Measurements from ENCODE around the gene ATF4. TPM values are rescaled to one million over a fixed set of nuclear protein-coding genes. Genes with fewer than 3 reads are reported as not detected.

The ATF4 gene
- total RNA-seq, 2 experiments from 2014 or later, result 720 to 732 TPM

DNA sequence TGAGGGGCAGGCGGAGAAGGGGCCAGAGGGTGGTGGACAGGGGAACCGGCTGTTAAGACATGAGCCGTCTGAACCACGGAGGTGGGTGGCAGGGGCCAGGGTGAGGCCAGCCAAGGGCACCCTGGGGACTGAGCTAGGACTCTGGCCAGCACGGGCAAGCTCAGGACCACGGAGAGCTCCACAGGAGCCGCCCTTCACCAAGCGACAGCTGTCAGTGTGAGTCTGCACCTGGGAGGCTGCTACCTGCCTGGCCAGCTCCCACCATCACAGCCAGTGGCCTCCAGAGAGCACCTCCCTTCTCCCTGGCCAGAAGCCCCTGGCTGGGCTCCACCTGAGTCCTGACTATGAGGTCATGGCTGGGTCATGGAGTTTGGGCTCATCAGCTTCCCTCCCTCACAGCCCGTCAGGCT, 41.9 kb upstream of the ATF4 start:
- no peak for TF ChIP-seq CTCF (conservative IDR thresholded peaks at IDR 0.05; ENCODE audit: low read length)
- no peak for TF ChIP-seq EZH2phosphoT487 (IDR thresholded peaks at IDR 0.05; ENCODE audit: borderline replicate concordance, low read depth, low read length)
- Histone ChIP-seq H3K9me2 (ENCODE audit: insufficient read depth, low read length) (no peaks in the 10 kb centered on the region), H3K36me3 (ENCODE audit: insufficient read depth, low read length) (peaks cover 70% of the 10 kb centered on the region), H3K4me3 (ENCODE audit: low read depth, low read length, poor library complexity, severe bottlenecking) (no peak overlapping the region), H3K4me2 (ENCODE audit: low read length) (no peak overlapping the region), H3K4me1 (ENCODE audit: insufficient read depth, low read length, poor library complexity, severe bottlenecking) (peaks cover 13% of the 10 kb centered on the region), H3K9me3 (ENCODE audit: low read length) (no peaks in the 10 kb centered on the region), H2AFZ (ENCODE audit: low read length) (no peak overlapping the region), H4K20me1 (ENCODE audit: insufficient read depth, low read length) (no peaks in the 10 kb centered on the region; the same call in 1 of the 2 replicates), H3K27ac (ENCODE audit: low read depth, low read length, poor library complexity, severe bottlenecking) (no peak overlapping the region), H3K79me2 (ENCODE audit: insufficient read depth, low read depth, low read length) (peaks cover 1% of the 10 kb centered on the region; the same call in 1 of the 2 replicates)
- no peak for DNase-seq (ENCODE audit: low spot score)
- BruUV-seq (replicated peaks), result no TSS peak
- CTCF ChIA-PET (ENCODE audit: unreplicated experiment), result no interaction called here
- intact Hi-C loops (cut with micrococcal nuclease; ENCODE audit: unreplicated experiment), result no loop called here
- POLR2A ChIA-PET, result interaction anchor here (0.5 kb wide), 1 partner anchor 494 kb away, joined by 4 read pairs; no protein-coding TSS in a partner anchor

- H3K4me1 ChIP-seq (ENCODE audit: insufficient read depth, low read length, poor library complexity, severe bottlenecking), result peaks cover 5% of the 10 kb centered on the region
- no peak for TF ChIP-seq CTCF (conservative IDR thresholded peaks at IDR 0.05; ENCODE audit: low read length)
- TF ChIP-seq EZH2phosphoT487 (IDR thresholded peaks at IDR 0.05; ENCODE audit: borderline replicate concordance, low read depth, low read length), result no peak
- intact Hi-C loops (cut with micrococcal nuclease; ENCODE audit: unreplicated experiment), result no loop called here
- no peak overlapping the region for H3K4me2 ChIP-seq (ENCODE audit: low read length)
- H3K9me2 ChIP-seq (ENCODE audit: insufficient read depth, low read length), result no peaks in the 10 kb centered on the region
- no TSS peak for BruUV-seq (replicated peaks)
- no peak overlapping the region for H2AFZ ChIP-seq (ENCODE audit: low read length)
- H3K4me3 ChIP-seq (ENCODE audit: low read depth, low read length, poor library complexity, severe bottlenecking), result no peak overlapping the region
- H4K20me1 ChIP-seq (ENCODE audit: insufficient read depth, low read length), result no peaks in the 10 kb centered on the region
- H3K9me3 ChIP-seq (ENCODE audit: low read length), result no peaks in the 10 kb centered on the region
- CTCF ChIA-PET (ENCODE audit: unreplicated experiment), result no interaction called here
- DNase-seq (ENCODE audit: low spot score), result no peak
- POLR2A ChIA-PET, result no interaction called here
- no peaks in the 10 kb centered on the region for H3K79me2 ChIP-seq (ENCODE audit: insufficient read depth, low read depth, low read length)
- peaks cover 72% of the 10 kb centered on the region for H3K36me3 ChIP-seq (ENCODE audit: insufficient read depth, low read length)
- no peak overlapping the region for H3K27ac ChIP-seq (ENCODE audit: low read depth, low read length, poor library complexity, severe bottlenecking)
Observed at GRCh38 chr22:39479254-39479653, 41.1 kb upstream of the ATF4 start.

- no peak for DNase-seq (ENCODE audit: low spot score)
- no peak for TF ChIP-seq CTCF (conservative IDR thresholded peaks at IDR 0.05; ENCODE audit: low read length)
- TF ChIP-seq EZH2phosphoT487 (IDR thresholded peaks at IDR 0.05; ENCODE audit: borderline replicate concordance, low read depth, low read length), result no peak
- H3K4me3 ChIP-seq (ENCODE audit: low read depth, low read length, poor library complexity, severe bottlenecking), result no peak overlapping the region
- H3K9me3 ChIP-seq (ENCODE audit: low read length), result no peaks in the 10 kb centered on the region
- intact Hi-C loops (cut with micrococcal nuclease; ENCODE audit: unreplicated experiment), result no loop called here
- H2AFZ ChIP-seq (ENCODE audit: low read length), result no peak overlapping the region
- no peaks in the 10 kb centered on the region for H4K20me1 ChIP-seq (ENCODE audit: insufficient read depth, low read length)
- H3K36me3 ChIP-seq (ENCODE audit: insufficient read depth, low read length), result peaks cover 72% of the 10 kb centered on the region
- POLR2A ChIA-PET, result no interaction called here
- CTCF ChIA-PET (ENCODE audit: unreplicated experiment), result interaction anchor here (0.6 kb wide), 2 partner anchors 39 to 48 kb away, joined by 3 to 6 read pairs; no protein-coding TSS in a partner anchor
- no TSS peak for BruUV-seq (replicated peaks)
- H3K9me2 ChIP-seq (ENCODE audit: insufficient read depth, low read length), result no peaks in the 10 kb centered on the region
- no peak overlapping the region for H3K4me2 ChIP-seq (ENCODE audit: low read length)
- H3K79me2 ChIP-seq (ENCODE audit: insufficient read depth, low read depth, low read length), result no peaks in the 10 kb centered on the region
- no peak overlapping the region for H3K27ac ChIP-seq (ENCODE audit: low read depth, low read length, poor library complexity, severe bottlenecking)
- H3K4me1 ChIP-seq (ENCODE audit: insufficient read depth, low read length, poor library complexity, severe bottlenecking), result no peaks in the 10 kb centered on the region
Observed at GRCh38 chr22:39480557-39480956, 39.8 kb upstream of the ATF4 start.

All from OCI-LY7 (cell line).